ENCODE data around the gene SLC2A8. TPM values are rescaled to one million over a fixed set of nuclear protein-coding genes. Genes with fewer than 3 reads are reported as not detected.
A peak's percentile ranks its signal among the peaks of the same experiment; 100 is the strongest.

The SLC2A8 gene
- total RNA-seq, 2 experiments from 2014 or later = 1.6 to 2.1 TPM

GRCh38 chr9:127422787-127423186 is 25.8 kb downstream of the SLC2A8 start:
- Mint-ChIP-seq H3K27me3 (no peaks in the 10 kb centered on the region), H3K4me1 (ENCODE audit: low read depth) (peaks cover 32% of the 10 kb centered on the region), H3K4me3 (peak overlapping the region; percentile 98), H3K36me3 (ENCODE audit: low read depth) (peaks cover 10% of the 10 kb centered on the region), H3K27ac (peak overlapping the region; percentile 96), H3K9me3 (no peaks in the 10 kb centered on the region)
- no peak for DNase-seq
- ChIA-PET CTCF (interaction anchor here (1.6 to 2.0 kb wide), 3 partner anchors 27 to 111 kb away, joined by 3 to 6 read pairs (median 4); no protein-coding TSS in a partner anchor), POLR2A (interaction anchor here (0.9 to 4.3 kb wide), 4 partner anchors 24 to 288 kb away, joined by 4 to 52 read pairs (median 10); partner anchors contain the start of genes LRSAM1 and RPL12)
- ATAC-seq = no peak
- no peak for TF ChIP-seq CTCF (IDR thresholded peaks at IDR 0.05)
- intact Hi-C loops (cut with micrococcal nuclease) = loop anchor here (1.0 kb wide), 1 partner anchor 34 kb away; no protein-coding TSS in a partner anchor

GRCh38 chr9:127423476-127423933 is 26.5 kb downstream of the SLC2A8 start:
- CTCF ChIA-PET = interaction anchor here (0.8 to 2.0 kb wide), 5 partner anchors 26 to 112 kb away, joined by 3 to 6 read pairs (median 4); partner anchors contain the start of gene SLC2A8
- peak overlapping the region; percentile 98 for H3K4me3 Mint-ChIP-seq
- intact Hi-C loops (cut with micrococcal nuclease) = loop anchor here (1.0 kb wide), 1 partner anchor 35 kb away; no protein-coding TSS in a partner anchor
- POLR2A ChIA-PET = interaction anchor here (0.6 to 4.3 kb wide), 10 partner anchors 19 to 475 kb away, joined by 3 to 52 read pairs (median 4); partner anchors contain the start of genes LRSAM1 and RPL12
- TF ChIP-seq CTCF (IDR thresholded peaks at IDR 0.05) = no peak
- peaks cover 17% of the 10 kb centered on the region for H3K36me3 Mint-ChIP-seq (ENCODE audit: low read depth)
- ATAC-seq (no peak), DNase-seq (no peak)
- H3K4me1 Mint-ChIP-seq (ENCODE audit: low read depth) = peaks cover 39% of the 10 kb centered on the region
- no peaks in the 10 kb centered on the region for H3K9me3 Mint-ChIP-seq
- H3K27ac Mint-ChIP-seq = peak overlapping the region; percentile 96
- no peaks in the 10 kb centered on the region for H3K27me3 Mint-ChIP-seq

GRCh38 chr9:127423934-127424675 is 27.1 kb downstream of the SLC2A8 start, which contains the start of gene ZNF79:
TSS of gene ZNF79 (plus strand) at chr9:127424382. CDS start at chr9:127424788, 406 bp downstream.
- peak; percentile 95 for DNase-seq
- H3K9me3 Mint-ChIP-seq = no peaks in the 10 kb centered on the region
- ChIA-PET CTCF (interaction anchor here (0.8 to 2.0 kb wide), 5 partner anchors 26 to 112 kb away, joined by 3 to 6 read pairs (median 4); partner anchors contain the start of gene SLC2A8), POLR2A (interaction anchor here (0.6 to 4.3 kb wide), 17 partner anchors 9 to 476 kb away, joined by 3 to 52 read pairs (median 4); partner anchors contain the start of genes LRSAM1, RPL12 and SLC2A8)
- intact Hi-C loops (cut with micrococcal nuclease) = loop anchor here (1.0 kb wide), 1 partner anchor 36 kb away; no protein-coding TSS in a partner anchor
- no peak for TF ChIP-seq CTCF (IDR thresholded peaks at IDR 0.05)
- H3K27me3 Mint-ChIP-seq = no peaks in the 10 kb centered on the region
- peaks cover 44% of the 10 kb centered on the region for H3K4me1 Mint-ChIP-seq (ENCODE audit: low read depth)
- peaks cover 22% of the 10 kb centered on the region for H3K36me3 Mint-ChIP-seq (ENCODE audit: low read depth)
- peak within 1 kb of the TSS; percentile 98 for H3K4me3 Mint-ChIP-seq
- ATAC-seq = peak; percentile 81
- peak within 1 kb of the TSS; percentile 96 for H3K27ac Mint-ChIP-seq

- H3K4me3 Mint-ChIP-seq = peak overlapping the region; percentile 98
- DNase-seq = peak; percentile 58
Measured at GRCh38 chr9:127424676-127424999, 27.7 kb downstream of the SLC2A8 start.

More at GRCh38 chr9:127424676-127424999, 27.7 kb downstream of the SLC2A8 start:
- Mint-ChIP-seq H3K9me3 (no peaks in the 10 kb centered on the region), H3K4me1 (ENCODE audit: low read depth) (peaks cover 44% of the 10 kb centered on the region), H3K36me3 (ENCODE audit: low read depth) (peaks cover 22% of the 10 kb centered on the region), H3K27me3 (no peaks in the 10 kb centered on the region), H3K27ac (peak overlapping the region; percentile 96)
- ChIA-PET POLR2A (interaction anchor here (0.7 to 4.3 kb wide), 12 partner anchors 9 to 243 kb away, joined by 3 to 52 read pairs (median 4); partner anchors contain the start of genes LRSAM1, RPL12 and SLC2A8), CTCF (interaction anchor here (0.8 to 2.0 kb wide), 3 partner anchors 25 to 36 kb away, joined by 3 to 6 read pairs (median 5); partner anchors contain the start of gene SLC2A8)
- ATAC-seq = peak; percentile 29
- no peak for TF ChIP-seq CTCF (IDR thresholded peaks at IDR 0.05)
- intact Hi-C loops (cut with micrococcal nuclease) = no loop called here

All from activated CD8-positive, alpha-beta T cell treated with anti-CD3 and anti-CD28 coated beads for 36 hours (primary cell).